OCI-M1 (cell line): Measurements from ENCODE around the gene CNTNAP4.

Experiments used
- DNase-seq: peaks from one replicate; lab custom pipeline; 2025; lab: John Stamatoyannopoulos, UW

CNTNAP4 gene

GRCh38 chr16:76396977-76397376, 119.8 kb downstream of the CNTNAP4 start:
- no peak for DNase-seq

- no peak for DNase-seq
These were observed 132.5 kb downstream of the CNTNAP4 start for GRCh38 chr16:76409706-76410105.

GRCh38 chr16:76421571-76421970, 144.4 kb downstream of the CNTNAP4 start:
- DNase-seq, result no peak

- no peak for DNase-seq
These were observed 151.7 kb downstream of the CNTNAP4 start for GRCh38 chr16:76428858-76429257.

- DNase-seq, result peak; percentile 25
These were observed 164.2 kb downstream of the CNTNAP4 start for GRCh38 chr16:76441391-76441790.

DNA sequence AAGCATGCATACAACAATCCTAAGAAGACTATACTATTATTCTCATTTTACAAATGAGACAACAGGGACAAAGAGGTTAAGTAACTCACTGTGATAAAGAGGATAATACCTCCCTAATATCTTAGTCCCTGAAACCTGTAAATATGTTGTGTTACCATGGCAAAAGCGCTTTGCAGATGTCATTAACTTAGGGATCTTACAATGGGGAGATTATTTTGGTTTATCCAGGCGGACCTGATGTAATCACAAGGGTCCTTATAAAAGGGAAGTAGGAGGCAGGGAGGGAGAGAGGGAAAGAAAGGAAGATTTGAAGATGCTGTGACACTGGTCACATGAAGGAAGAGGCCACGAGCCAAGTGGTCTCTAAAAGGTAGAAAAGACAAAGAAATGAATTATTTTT, 164.7 kb downstream of the CNTNAP4 start:
- no peak for DNase-seq

DNA sequence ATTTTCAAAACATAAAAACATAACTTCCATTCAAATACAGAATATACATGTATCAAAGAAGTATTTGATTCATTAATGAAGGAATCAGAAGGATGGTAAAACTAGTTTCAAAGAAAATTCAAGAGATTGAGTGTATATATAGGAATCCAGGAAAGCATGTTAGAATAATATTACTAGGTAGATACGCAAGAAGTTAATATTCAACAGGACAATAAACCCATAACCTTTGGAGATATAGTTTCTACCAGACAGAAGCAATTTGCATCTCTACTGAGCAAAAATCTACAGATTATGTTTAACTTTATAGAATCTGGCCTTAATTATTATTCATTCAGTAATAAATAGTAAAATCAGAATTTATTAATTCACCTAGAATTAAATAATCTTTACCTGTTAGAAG, 166.8 kb downstream of the CNTNAP4 start:
- no peak for DNase-seq

GRCh38 chr16:76444832-76445231, 167.6 kb downstream of the CNTNAP4 start:
- no peak for DNase-seq

DNA sequence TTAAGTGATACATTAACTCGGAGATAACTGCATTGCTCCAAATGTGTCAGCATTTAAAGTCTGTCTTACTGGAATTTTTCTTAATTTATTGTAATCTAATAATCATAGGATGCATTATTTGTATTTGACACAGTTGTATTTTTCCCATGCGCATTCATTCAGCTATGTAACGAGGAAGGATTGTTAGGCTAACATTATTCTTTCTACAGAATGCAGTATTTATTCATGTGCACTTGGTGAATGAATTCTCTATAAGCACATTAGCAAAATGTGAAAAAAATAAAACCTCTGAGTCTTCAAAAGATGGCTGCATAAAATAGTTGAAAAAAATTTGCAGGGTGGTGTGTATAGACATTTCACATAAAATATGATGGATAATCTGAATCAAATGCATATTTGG, 168.6 kb downstream of the CNTNAP4 start:
- DNase-seq, result no peak

DNA sequence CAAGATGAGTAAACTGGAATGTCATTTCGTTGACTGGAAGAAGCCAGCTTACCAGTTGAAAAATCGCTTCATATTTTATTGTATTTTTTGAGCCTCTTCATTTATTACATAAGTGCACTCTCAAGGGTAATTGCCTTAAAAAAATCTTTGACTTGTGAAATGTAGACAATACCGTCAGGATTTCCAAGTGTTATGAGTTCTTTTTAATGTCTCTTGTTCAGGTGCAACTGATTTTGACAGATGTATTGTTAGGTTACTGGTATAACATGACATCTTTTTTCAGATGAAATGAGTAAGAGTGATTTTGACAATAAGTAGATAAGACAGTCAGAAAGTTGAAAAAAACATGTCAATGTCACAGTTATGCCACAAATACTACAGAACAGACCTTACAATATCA, 169.1 kb downstream of the CNTNAP4 start:
- DNase-seq, result no peak

DNA sequence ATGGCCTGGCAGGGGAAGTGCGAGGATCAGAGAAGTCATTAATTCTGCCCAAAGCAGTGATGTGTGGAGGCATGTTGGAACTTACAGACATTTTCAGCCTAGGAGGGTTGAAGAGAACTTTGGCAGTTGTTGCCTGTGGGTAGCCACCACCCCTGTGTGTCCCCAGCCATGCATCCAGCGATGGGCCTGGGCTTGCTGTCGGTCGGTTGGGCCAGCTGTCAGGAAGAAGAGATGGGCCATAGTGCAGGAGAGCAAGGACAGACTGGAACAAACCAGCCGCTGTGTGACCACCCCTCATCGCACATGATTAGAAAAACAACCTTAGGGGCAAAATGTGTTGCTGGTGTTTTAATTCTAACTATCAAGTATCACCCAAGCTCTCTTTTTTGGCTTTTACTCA, 173.7 kb downstream of the CNTNAP4 start:
- DNase-seq, result no peak

DNA sequence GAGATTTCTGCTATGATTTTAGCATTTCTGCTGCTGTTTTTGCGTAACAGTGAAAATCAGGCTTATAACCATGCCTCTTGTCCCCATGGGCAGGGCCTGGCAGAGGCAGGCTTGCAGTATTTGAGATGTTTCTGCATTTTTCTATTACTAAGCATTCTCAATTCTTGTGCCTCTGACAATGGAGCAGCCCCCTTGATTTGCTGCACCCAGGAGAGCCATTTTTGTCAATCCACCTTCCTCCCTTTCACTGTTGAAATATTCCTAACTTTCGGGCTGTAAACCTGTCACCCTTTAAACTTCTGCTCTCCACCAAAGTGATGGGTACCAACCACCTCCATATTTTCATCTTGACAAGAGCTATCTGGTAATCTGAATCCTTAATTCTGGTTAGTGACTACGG, 178.1 kb downstream of the CNTNAP4 start:
- no peak for DNase-seq

- no peak for DNase-seq
These were observed 178.8 kb downstream of the CNTNAP4 start for GRCh38 chr16:76456016-76456415.

DNA sequence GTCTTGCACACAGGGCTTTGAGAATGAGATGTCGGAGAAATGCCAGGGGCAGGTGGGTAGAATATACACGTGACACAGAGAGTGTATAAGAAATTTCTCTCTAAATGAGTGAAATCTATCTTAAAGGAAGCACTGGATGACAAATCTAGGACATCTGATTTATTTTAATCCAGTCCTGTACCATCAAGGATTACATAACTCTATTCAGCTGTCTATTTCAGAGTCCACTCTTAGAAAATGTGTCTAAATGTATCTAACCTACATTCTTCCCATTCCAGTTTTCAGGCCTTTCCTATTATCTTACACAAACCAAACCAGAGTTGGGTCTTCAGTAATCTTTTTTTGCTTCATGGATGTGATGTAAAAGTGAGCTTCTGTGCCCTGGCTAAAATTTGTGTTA, 181.9 kb downstream of the CNTNAP4 start:
- DNase-seq, result no peak

GRCh38 chr16:76461836-76462235, 184.6 kb downstream of the CNTNAP4 start:
- no peak for DNase-seq

DNA sequence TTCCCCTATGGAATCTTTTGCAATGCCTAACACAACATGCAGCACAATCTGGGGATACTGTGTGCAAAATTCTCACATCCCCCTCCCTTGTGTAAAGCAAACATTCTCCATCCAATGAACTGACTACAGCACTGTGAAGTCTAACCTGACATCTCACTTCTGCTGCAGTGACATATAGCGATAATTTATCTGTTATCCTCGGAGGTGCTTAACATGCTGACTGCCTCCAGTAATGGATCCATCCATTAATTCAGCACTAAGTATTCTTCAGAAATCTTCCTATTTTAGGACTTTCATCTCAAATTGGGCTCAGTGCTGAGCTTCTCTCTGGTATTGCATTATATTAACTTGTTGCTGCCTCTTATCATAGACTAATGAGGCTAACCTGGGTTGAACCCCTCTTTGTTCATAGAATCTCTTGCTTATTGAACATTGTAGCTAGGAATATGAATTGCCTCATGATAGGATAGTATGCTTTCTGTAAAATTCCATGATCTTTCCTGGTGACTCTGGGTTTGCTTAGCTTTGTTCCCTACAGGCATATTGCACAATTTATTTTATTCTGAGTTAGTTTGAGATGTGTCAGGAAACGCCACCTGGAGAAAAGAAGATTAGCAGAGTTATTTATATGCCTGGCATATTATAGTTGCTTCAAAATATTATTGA, 187.9 kb downstream of the CNTNAP4 start:
- DNase-seq, result no peak

DNA sequence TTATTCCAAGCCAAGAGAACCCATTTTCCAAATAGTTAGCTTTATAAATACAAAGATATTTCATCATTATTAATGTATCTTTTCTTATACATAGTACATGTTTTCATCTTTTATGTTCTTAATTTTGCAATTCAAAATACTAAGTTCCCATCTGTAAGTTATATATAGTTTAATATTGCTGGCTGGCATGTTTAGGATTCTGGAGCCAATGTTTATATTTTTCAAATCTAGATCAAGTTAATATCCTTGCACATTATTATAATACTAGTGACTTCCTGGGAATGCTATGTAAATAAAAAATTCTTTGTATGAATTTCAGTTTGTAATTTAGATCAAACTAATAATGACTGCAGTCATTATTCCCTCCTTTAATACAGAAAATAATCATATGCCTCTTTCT, 189.7 kb downstream of the CNTNAP4 start:
- DNase-seq, result no peak

GRCh38 chr16:76474048-76474447, 196.8 kb downstream of the CNTNAP4 start:
- no peak for DNase-seq

DNA sequence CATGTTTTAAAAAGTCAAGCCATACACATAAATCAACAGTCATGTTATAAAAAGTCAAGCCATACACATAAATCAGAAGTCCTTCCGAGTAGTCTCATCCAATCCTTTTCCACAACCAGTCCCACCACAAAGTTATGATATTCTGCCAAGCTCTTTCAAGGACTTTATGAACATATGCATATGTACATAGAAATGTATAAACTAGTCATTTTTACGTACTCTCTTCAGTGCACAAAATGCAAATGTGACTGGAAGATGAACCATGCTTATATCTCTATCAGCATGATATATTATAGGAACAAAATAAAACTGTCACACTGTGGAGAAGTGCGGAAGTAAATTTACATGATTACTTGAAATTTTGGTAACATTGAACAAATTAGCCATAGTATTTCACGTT, 200.9 kb downstream of the CNTNAP4 start:
- DNase-seq, result no peak

DNA sequence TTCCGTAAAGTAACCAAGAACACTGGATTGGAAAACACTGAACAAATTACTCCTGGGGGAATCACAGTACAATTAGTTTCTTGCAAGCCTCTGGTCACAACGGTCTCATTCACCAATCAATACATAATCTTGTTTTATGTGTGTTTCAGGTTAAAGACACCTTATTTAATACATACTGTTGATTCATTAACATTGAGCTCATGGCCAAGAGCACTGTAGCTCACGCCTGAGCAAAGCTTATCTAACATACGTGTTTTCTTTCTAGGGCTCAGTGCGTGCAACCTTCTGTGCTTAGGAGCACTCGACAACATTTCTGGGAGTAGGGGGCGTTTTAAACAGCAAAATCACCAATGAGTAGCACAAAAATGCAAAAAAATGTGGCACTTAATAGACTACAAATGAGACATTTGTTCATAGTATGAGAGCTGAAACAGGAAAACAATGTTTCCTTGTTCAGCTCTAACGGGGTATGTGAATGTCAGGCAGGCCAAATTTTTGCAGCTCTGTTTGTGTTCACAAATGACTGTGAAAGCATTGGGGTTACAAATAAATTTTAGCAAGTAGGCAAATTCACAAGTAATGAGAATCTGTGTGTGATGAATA, 206.2 kb downstream of the CNTNAP4 start:
- no peak for DNase-seq

- DNase-seq, result no peak
These were observed 206.8 kb downstream of the CNTNAP4 start for GRCh38 chr16:76484020-76484419.

GRCh38 chr16:76486740-76487139, 209.5 kb downstream of the CNTNAP4 start:
- DNase-seq, result no peak

DNA sequence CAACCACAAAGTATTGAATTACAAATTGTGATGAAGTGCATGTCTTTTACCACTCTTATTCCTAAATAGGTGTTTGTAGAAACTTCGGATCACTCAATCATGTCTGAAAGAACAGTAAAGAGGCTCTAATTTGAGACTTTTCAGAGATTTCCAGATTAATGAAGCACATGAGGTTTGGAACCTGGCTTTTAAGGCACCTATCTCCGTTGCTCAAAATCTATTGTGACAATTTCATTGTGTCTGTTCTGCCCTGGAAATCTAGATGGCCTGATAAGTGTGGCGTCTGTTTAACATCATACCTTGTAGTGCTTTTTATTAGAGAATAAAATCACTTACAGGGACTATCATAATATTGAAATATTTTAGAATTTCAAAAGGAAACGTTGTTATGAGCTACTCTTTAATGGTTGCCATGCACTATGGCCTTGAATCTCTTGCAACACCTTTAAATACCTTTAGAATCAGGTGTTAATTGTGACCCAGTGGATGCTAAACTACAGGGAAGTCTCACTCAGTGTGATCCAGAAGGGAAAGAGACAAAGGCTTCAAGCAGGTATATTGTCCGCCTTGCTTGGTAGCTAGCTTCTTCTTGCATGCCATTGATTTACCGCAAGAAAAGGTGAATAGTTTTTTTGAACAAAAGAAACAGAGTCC, 210.3 kb downstream of the CNTNAP4 start:
- no peak for DNase-seq

DNA sequence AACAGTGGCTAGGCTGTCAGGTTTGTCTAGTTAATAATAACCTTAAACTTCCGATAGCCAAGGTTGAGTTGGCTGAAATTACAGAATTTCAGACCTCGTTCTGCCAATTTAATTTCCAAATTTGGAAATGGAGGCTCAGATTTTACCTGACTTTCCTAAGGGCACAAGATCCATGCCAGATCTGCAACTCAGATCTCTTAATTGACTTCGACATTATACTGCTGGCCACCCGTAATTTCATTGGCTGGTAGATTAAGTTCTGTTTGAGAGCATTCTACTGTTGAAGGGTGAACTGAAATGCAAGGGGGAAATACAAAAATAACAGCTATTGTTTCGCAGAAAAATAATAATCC, 210.8 kb downstream of the CNTNAP4 start:
- DNase-seq, result no peak
